Heart left ventricle (tissue), 16 donors: ENCODE measurements around the gene STEAP2. TPM values are rescaled to one million over a fixed set of nuclear protein-coding genes. Genes with fewer than 3 reads are reported as not detected.

Source experiments
- ATAC-seq, 4 donors: fragments of 200-7000 bp; cut with Tn5 transposase; one replicate each; pipeline ENCODE4 v1.9.1; 2020 to 2022; ENCODE audit warnings: moderate library complexity in 4 of 4, mild to moderate bottlenecking in 3 of 4, moderate number of reproducible peaks in 1 of 4
- DNase-seq, 5 donors: peaks; one replicate each; pipeline ENCODE4 v3.0.0-alpha.2; 2020
- H3K27ac ChIP-seq, 12 donors: fragments of 200-600 bp; sonication (generic) in 4 of 12; one replicate each; pipeline versions ENCODE4 v1.5.0 to v1.8.0; 2016 to 2022; ENCODE audit warnings: mild to moderate bottlenecking in 2 of 12
- H3K27me3 ChIP-seq, 9 donors: fragments of 200-600 bp; sonication (generic) in 2 of 9; one replicate each; pipeline versions ENCODE4 v1.5.1 to v1.8.0; 2016 to 2022; ENCODE audit warnings: mild to moderate bottlenecking in 3 of 9
- H3K36me3 ChIP-seq, 9 donors: fragments of 200-600 bp; sonication (generic) in 2 of 9; one replicate each; pipeline versions ENCODE4 v1.5.0 to v1.8.0; 2018 to 2022; ENCODE audit warnings: mild to moderate bottlenecking in 2 of 9
- H3K4me1 ChIP-seq, 12 donors: fragments of 200-600 bp; sonication (generic) in 4 of 12; one replicate each; pipeline versions ENCODE4 v1.5.0 to v1.8.0; 2016 to 2022; ENCODE audit warnings: mild to moderate bottlenecking in 3 of 12
- H3K4me3 ChIP-seq, 12 donors: fragments of 200-600 bp; sonication (generic) in 4 of 12; one replicate each; pipeline versions ENCODE4 v1.5.0 to v1.8.0; 2017 to 2022; ENCODE audit warnings: mild to moderate bottlenecking in 9 of 12, moderate library complexity in 4 of 12
- H3K9me3 ChIP-seq, 12 donors: fragments of 200-600 bp; sonication (generic) in 4 of 12; one replicate each; pipeline versions ENCODE4 v1.5.0 to v1.8.0; 2016 to 2022; ENCODE audit warnings: mild to moderate bottlenecking in 1 of 12
- CTCF ChIP-seq, 12 donors: fragments of 200-600 bp; sonication (generic) in 4 of 12; IDR thresholded peaks; one replicate each; pipeline versions ENCODE4 v1.5.0 to v1.8.0; 2018 to 2022; ENCODE audit warnings: antibody characterized with exemption in 12 of 12, mild to moderate bottlenecking in 5 of 12
- POLR2A ChIP-seq, 2 donors: fragments of 450-650 bp; IDR thresholded peaks; one replicate each; pipeline ENCODE4 v1.6.1; 2017; ENCODE audit warnings: antibody characterized with exemption in 2 of 2, mild to moderate bottlenecking in 2 of 2, moderate library complexity in 2 of 2
- WGBS, 4 donors: extraction: QIAGEN DNeasy Blood & Tissue Kit in 2 of 4; methylation state at CpG; one replicate each; pipeline versions ENCODE4 v1.1.5 to v1.1.7; 2013 to 2018; 5-methylcytosine and 5-hydroxymethylcytosine counted together
- intact Hi-C, 10 donors: fragments of 100-400 bp; cut with DNase I; formaldehyde crosslinking; loops; one replicate each; pipeline versions ENCODE4 v1.11.1 to v1.14.2; 2022
- polyA plus RNA-seq, 2 donors: library from polyadenylated mRNA; stranded (reverse); fragments of 200-250 nt; gene quantifications; one replicate each; pipeline ENCODE4 v1.2.3, GENCODE V29; 2013
- total RNA-seq, 9 donors: library from RNA; depleted of rRNA in 2 of 9; stranded (reverse); fragments of >200 nt in 2 of 9; fragmentation: NEBNext Ultra II Directional in 3 of 9; extraction: Animal tissue kit (Norgen Biotek cat#: 25700) in 3 of 9; gene quantifications; one replicate each; pipeline versions ENCODE4 v1.1.0 to v1.2.4, GENCODE V29; 2016 to 2023
- donor health status: ischemic (EF 13 %, LVEDD 7.1; RV severe dilation, severe dysfunction).
- donor health status: healthy with polysubstance abuse.
- donor health status: DM: no; HTN: yes; CAD: no.
- donor health status: DM: no; HTN: no; CAD: no.
- donor health status: ischemic (EF 25% LVEDD 6.9; RV normal size, moderate dysfunction).
- donor health status: ischemic (EF 25% LVEDD 5.7; RV mildly dilated, moderate dysfunction).
- donor health status: healthy.
- donor health status: DM: yes; HTN: yes; CAD: no.
- donor health status: ischemic (EF 35%, LVEDD 5.7; RV mildly dilated, moderate dysfunction).
- donor health status: nonischemic (EF 11% LVEDD 7.7; RV severe dilation, severe dysfunction).
- donor health status: DM: yes; HTN: yes; CAD: no.
- donor health status: PGD.
- donor health status: ischemic (EF 29% LVEDD 5.4; RV normal size, mild dysfunction).
- donor health status: nonischemic (EF 23%, LVEDD 6.1; RV moderate dilation, normal function).

Gene STEAP2
- total and polyA plus RNA-seq, 11 donors: 1.4 to 16.7 (median 7.3) TPM

DNA sequence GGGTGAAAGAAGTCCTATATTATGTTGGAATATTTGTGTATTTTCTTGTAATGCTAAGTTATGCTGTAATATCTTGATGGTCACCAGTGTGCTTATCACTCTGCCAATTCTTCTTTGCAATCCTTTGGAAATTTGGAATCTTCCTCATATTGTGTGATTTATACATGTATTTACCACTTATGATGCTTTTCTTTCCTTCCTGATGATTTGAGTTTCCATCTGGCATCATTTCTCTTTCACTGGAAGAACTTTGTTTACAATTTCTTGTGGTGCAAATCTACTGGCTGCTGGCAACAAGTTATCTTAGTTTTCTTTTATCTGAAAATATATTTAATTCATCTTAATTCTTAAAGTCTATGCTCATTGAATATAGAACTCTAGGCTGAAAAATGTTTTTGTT, 62.6 kb downstream of the STEAP2 start:
- no peak overlapping the region for H3K27ac ChIP-seq
- TF ChIP-seq POLR2A (IDR thresholded peaks at IDR 0.05): no peak
- intact Hi-C loops: no loop called here
- DNase-seq: no peak
- no peak for ATAC-seq
- no peaks in the 10 kb centered on the region for H3K9me3 ChIP-seq
- no peaks in the 10 kb centered on the region for H3K4me1 ChIP-seq
- no peak overlapping the region for H3K4me3 ChIP-seq
- H3K27me3 ChIP-seq: no peaks in the 10 kb centered on the region
- H3K36me3 ChIP-seq: no peaks in the 10 kb centered on the region

- Histone ChIP-seq H3K27ac (no peak overlapping the region), H3K9me3 (no peaks in the 10 kb centered on the region), H3K36me3 (peaks cover 0 to 15% (median 0%) of the 10 kb centered on the region in 9 donors), H3K4me1 (no peaks in the 10 kb centered on the region), H3K4me3 (no peak overlapping the region), H3K27me3 (no peaks in the 10 kb centered on the region)
- 69 to 72% (median 71%) methylated on average over 5 of the region's 5 CpGs for WGBS, 4 donors
- ATAC-seq (no peak), DNase-seq (no peak)
- intact Hi-C loops: no loop called here
- TF ChIP-seq POLR2A (IDR thresholded peaks at IDR 0.05) (no peak), CTCF (IDR thresholded peaks at IDR 0.05) (no peak)
Measured at GRCh38 chr7:90276033-90276728, 64.6 kb downstream of the STEAP2 start.

Other genes starting within 250 kb of the STEAP2 start
- gene STEAP1, start 57.3 kb upstream of the STEAP2 start, total RNA-seq: 1 to 10 TPM in 4 of 9 donors, under 1 TPM in 5; 0.49 to 8.3 (median 0.92) TPM
- gene STEAP1, start 57.3 kb upstream of the STEAP2 start, polyA plus RNA-seq: under 1 TPM; 0.34 to 0.82 TPM
- gene CFAP69, start 33.4 kb downstream of the STEAP2 start, total RNA-seq: 1 to 10 TPM; 1.3 to 4.5 (median 2.7) TPM
- gene CFAP69, start 33.4 kb downstream of the STEAP2 start, polyA plus RNA-seq: 1 to 10 TPM; 1.0 to 1.3 TPM
- gene FAM237B, start 109.6 kb downstream of the STEAP2 start, total RNA-seq: not detected
- gene FAM237B, start 109.6 kb downstream of the STEAP2 start, polyA plus RNA-seq: not detected
- 10 to 100 TPM in 8 of 9 donors, 1 to 10 TPM in 1; 8.2 to 28.4 (median 20.0) TPM for gene GTPBP10, start 135.0 kb downstream of the STEAP2 start, total RNA-seq
- 10 to 100 TPM; 15.5 to 16.8 TPM for gene GTPBP10, start 135.0 kb downstream of the STEAP2 start, polyA plus RNA-seq
- 10 to 100 TPM; 20.7 to 45.2 (median 32.2) TPM for gene CLDN12, start 191.7 kb downstream of the STEAP2 start, total RNA-seq
- 10 to 100 TPM; 22.3 to 23.6 TPM for gene CLDN12, start 191.7 kb downstream of the STEAP2 start, polyA plus RNA-seq